ENCODE results near the gene C1S. TPM values are rescaled to one million over a fixed set of nuclear protein-coding genes. Genes with fewer than 3 reads are reported as not detected.

C1S gene
- total and polyA plus RNA-seq, 2 experiments from 2014 or later, result 4.9 to 9.7 TPM

DNA sequence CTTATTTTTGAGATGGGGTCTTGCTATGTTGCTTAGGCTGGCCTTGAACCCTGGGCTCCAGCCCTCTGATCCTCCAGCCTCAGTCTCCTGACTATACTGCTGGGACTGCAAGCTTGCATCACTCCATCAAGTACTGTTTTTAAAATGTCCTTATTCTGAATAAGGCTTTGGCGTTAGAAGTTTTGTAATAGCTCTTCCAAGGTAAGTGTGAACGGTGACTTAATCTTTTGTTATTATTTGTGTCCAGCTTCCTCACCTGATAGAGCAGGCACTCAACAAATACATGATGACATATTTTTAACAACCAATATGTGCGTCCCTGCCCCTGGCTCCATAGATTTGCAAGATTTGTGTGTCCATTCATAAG, 47.1 kb downstream of the C1S start:
- H3K27me3 ChIP-seq (ENCODE audit: insufficient read depth), result no peaks in the 10 kb centered on the region
- no peaks in the 10 kb centered on the region for H3F3A ChIP-seq (replicated peaks; ENCODE audit: low read depth)
- peak overlapping the region; percentile 91 for H3K4me2 ChIP-seq
- peaks cover 16% of the 10 kb centered on the region for H3K9me3 Mint-ChIP-seq
- H3K4me1 ChIP-seq (ENCODE audit: insufficient read depth), result peaks cover 12% of the 10 kb centered on the region
- peak overlapping the region; percentile 80; the same call in 1 of the 2 replicates for H3K27ac ChIP-seq (ENCODE audit: low read depth)
- DNase-seq (ENCODE audit: low spot score), result no peak
- H3K36me3 Mint-ChIP-seq (ENCODE audit: low read depth), result peaks cover 23% of the 10 kb centered on the region
- peaks cover 15% of the 10 kb centered on the region for H3K4me1 Mint-ChIP-seq
- peak overlapping the region; percentile 84 for H3K27ac Mint-ChIP-seq
- ATAC-seq, result no peak
- no peaks in the 10 kb centered on the region for H3K36me3 ChIP-seq (ENCODE audit: insufficient read depth)
- TF ChIP-seq STAT1 (IDR thresholded peaks at IDR 0.05; ENCODE audit: unreplicated experiment), result no peak
- no peak for TF ChIP-seq NANOG (IDR thresholded peaks at IDR 0.05; ENCODE audit: borderline replicate concordance)
- no peak for TF ChIP-seq ZNF114 (CRISPR knock-in tag; IDR thresholded peaks at IDR 0.05)
- H3K4me3 ChIP-seq, result peak overlapping the region; percentile 81
- no peaks in the 10 kb centered on the region; the same call in 1 of the 2 replicates for H4K20me1 ChIP-seq (replicated peaks; ENCODE audit: insufficient read depth)
- H3K79me2 ChIP-seq (replicated peaks; ENCODE audit: insufficient read depth), result peaks cover 14% of the 10 kb centered on the region; the same call in 1 of the 2 replicates
- no peaks in the 10 kb centered on the region for H3K9me2 ChIP-seq (ENCODE audit: insufficient read depth)
- peak overlapping the region; percentile 21; the same call in 1 of the 2 replicates for H2AFZ ChIP-seq
- H3K4me3 Mint-ChIP-seq, result peak overlapping the region; percentile 94
- peaks cover 17% of the 10 kb centered on the region for H3K27me3 Mint-ChIP-seq (ENCODE audit: insufficient read depth, low read depth, poor library complexity)

DNA sequence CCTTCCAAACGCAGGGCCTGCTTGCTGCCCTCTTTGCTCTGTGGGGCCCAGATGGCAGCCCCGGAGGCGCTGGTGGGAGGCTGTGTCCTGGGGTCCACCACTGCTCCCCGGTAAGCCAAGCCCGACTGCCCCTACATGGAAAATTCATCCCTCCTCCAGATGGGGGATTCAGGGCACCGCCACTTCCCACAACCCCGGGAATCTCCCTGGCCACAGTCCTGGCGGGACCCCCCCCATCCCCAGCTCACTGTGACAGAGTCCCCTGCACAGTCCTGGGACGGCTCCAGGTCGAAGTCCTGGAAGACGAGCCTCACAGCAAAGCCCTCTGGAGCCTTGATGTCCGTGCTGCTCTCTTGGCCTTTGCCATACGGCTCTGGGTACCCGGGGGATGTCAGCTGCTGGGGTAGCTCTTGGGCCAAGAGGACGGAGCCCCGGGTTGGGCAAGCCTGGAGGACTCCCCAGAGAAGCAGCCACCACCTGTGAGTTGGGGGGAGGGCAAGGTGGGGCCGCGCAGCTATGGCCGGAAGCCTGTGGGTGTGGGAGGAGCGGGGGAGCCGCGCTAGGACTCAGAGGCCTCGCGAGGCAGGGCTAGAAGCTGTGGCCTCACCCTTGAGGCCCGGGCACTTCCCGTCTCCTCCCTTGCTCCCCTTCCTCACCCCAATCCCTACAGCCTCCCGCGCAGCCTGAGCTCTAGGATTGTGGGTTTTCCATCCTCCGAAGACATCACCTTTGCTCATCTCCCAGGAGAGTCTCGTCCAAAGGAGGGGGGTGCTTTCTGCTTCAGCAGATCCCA, 47.7 kb downstream of the C1S start:
- Histone ChIP-seq H3K4me3 (peak overlapping the region; percentile 81), H3F3A (replicated peaks; ENCODE audit: low read depth) (no peaks in the 10 kb centered on the region), H4K20me1 (replicated peaks; ENCODE audit: insufficient read depth) (no peaks in the 10 kb centered on the region; the same call in 1 of the 2 replicates), H2AFZ (peak overlapping the region; percentile 21), H3K79me2 (replicated peaks; ENCODE audit: insufficient read depth) (peaks cover 14% of the 10 kb centered on the region; the same call in 1 of the 2 replicates), H3K4me2 (peak overlapping the region; percentile 91), H3K4me1 (ENCODE audit: insufficient read depth) (peaks cover 12% of the 10 kb centered on the region), H3K27me3 (ENCODE audit: insufficient read depth) (no peaks in the 10 kb centered on the region), H3K9me2 (ENCODE audit: insufficient read depth) (no peaks in the 10 kb centered on the region), H3K36me3 (ENCODE audit: insufficient read depth) (no peaks in the 10 kb centered on the region), H3K27ac (ENCODE audit: low read depth) (peak overlapping the region; percentile 80)
- Mint-ChIP-seq H3K4me1 (peaks cover 12% of the 10 kb centered on the region), H3K9me3 (peaks cover 16% of the 10 kb centered on the region), H3K4me3 (peak overlapping the region; percentile 94), H3K27me3 (ENCODE audit: insufficient read depth, low read depth, poor library complexity) (peaks cover 17% of the 10 kb centered on the region), H3K27ac (peak overlapping the region; percentile 94), H3K36me3 (ENCODE audit: low read depth) (peaks cover 23% of the 10 kb centered on the region)
- peak; percentile 46 for TF ChIP-seq POLR2AphosphoS5 (IDR thresholded peaks at IDR 0.05; ENCODE audit: low read depth)
- TF ChIP-seq NANOG (IDR thresholded peaks at IDR 0.05; ENCODE audit: borderline replicate concordance), result no peak
- DNase-seq (ENCODE audit: low spot score) (peak; percentile 92), ATAC-seq (peak; percentile 91)

DNA sequence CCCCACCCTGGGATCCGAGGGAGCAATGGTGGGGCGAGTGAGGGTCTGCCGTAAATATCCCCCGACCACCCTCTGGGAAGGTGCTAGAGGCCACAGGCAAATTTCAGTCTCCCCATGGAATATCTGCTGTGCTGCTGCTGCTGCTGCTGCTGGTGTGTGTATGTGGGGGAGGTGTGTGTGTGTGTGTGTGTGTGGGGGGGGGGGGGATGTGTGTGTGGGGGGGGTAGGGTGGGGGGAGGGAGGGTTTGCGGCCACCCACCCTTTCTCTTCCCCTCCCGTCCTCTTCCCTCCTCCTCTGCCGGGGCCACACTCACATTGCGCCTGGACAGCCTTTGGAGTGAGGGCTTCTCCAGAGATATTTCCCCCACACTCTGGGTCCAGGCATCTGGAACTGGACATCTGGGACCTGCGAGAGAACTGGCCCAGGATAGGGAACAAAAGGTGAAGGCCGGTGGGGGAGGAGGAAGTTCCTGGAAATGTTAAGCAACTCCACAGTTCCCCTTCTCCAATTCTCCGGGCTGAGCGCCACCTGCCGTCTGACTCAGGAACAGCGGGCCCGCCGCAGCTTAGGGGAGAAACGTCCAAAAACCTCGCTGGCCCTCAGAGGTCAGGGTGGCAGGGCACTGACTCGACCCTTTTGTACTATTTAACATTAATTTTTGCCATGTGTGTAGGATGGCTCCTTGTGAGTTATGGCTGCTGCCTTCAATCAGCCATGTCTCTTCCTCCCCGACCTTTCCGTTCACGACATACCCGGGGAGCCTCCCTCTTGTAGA, 48.5 kb downstream of the C1S start, which contains the start of gene C1RL:
Gene C1RL (minus strand): TSS at position 419 of the 776 bp plus-strand sequence. CDS start 34 bp downstream, at position 385.
- Mint-ChIP-seq H3K36me3 (ENCODE audit: low read depth) (peaks cover 23% of the 10 kb centered on the region), H3K27me3 (ENCODE audit: insufficient read depth, low read depth, poor library complexity) (peaks cover 20% of the 10 kb centered on the region), H3K4me1 (peaks cover 16% of the 10 kb centered on the region), H3K9me3 (peaks cover 16% of the 10 kb centered on the region), H3K27ac (peak within 1 kb of the TSS; percentile 94), H3K4me3 (peak within 1 kb of the TSS; percentile 94)
- peaks cover 14% of the 10 kb centered on the region; the same call in 1 of the 2 replicates for H3K79me2 ChIP-seq (replicated peaks; ENCODE audit: insufficient read depth)
- H3K36me3 ChIP-seq (ENCODE audit: insufficient read depth), result no peaks in the 10 kb centered on the region
- ATAC-seq (peak; percentile 63), DNase-seq (ENCODE audit: low spot score) (peak; percentile 92)
- peak within 1 kb of the TSS; percentile 81 for H3K4me3 ChIP-seq
- peak within 1 kb of the TSS; percentile 87 for H3K27ac ChIP-seq (ENCODE audit: low read depth)
- no peaks in the 10 kb centered on the region for H3F3A ChIP-seq (replicated peaks; ENCODE audit: low read depth)
- H2AFZ ChIP-seq, result peak within 1 kb of the TSS; percentile 21
- peak within 1 kb of the TSS; percentile 91 for H3K4me2 ChIP-seq
- peaks cover 12% of the 10 kb centered on the region for H3K4me1 ChIP-seq (ENCODE audit: insufficient read depth)
- no peaks in the 10 kb centered on the region for H3K9me2 ChIP-seq (ENCODE audit: insufficient read depth)
- H3K27me3 ChIP-seq (ENCODE audit: insufficient read depth), result no peaks in the 10 kb centered on the region
- no peaks in the 10 kb centered on the region; the same call in 1 of the 2 replicates for H4K20me1 ChIP-seq (replicated peaks; ENCODE audit: insufficient read depth)
- TF ChIP-seq, protein P1, sequence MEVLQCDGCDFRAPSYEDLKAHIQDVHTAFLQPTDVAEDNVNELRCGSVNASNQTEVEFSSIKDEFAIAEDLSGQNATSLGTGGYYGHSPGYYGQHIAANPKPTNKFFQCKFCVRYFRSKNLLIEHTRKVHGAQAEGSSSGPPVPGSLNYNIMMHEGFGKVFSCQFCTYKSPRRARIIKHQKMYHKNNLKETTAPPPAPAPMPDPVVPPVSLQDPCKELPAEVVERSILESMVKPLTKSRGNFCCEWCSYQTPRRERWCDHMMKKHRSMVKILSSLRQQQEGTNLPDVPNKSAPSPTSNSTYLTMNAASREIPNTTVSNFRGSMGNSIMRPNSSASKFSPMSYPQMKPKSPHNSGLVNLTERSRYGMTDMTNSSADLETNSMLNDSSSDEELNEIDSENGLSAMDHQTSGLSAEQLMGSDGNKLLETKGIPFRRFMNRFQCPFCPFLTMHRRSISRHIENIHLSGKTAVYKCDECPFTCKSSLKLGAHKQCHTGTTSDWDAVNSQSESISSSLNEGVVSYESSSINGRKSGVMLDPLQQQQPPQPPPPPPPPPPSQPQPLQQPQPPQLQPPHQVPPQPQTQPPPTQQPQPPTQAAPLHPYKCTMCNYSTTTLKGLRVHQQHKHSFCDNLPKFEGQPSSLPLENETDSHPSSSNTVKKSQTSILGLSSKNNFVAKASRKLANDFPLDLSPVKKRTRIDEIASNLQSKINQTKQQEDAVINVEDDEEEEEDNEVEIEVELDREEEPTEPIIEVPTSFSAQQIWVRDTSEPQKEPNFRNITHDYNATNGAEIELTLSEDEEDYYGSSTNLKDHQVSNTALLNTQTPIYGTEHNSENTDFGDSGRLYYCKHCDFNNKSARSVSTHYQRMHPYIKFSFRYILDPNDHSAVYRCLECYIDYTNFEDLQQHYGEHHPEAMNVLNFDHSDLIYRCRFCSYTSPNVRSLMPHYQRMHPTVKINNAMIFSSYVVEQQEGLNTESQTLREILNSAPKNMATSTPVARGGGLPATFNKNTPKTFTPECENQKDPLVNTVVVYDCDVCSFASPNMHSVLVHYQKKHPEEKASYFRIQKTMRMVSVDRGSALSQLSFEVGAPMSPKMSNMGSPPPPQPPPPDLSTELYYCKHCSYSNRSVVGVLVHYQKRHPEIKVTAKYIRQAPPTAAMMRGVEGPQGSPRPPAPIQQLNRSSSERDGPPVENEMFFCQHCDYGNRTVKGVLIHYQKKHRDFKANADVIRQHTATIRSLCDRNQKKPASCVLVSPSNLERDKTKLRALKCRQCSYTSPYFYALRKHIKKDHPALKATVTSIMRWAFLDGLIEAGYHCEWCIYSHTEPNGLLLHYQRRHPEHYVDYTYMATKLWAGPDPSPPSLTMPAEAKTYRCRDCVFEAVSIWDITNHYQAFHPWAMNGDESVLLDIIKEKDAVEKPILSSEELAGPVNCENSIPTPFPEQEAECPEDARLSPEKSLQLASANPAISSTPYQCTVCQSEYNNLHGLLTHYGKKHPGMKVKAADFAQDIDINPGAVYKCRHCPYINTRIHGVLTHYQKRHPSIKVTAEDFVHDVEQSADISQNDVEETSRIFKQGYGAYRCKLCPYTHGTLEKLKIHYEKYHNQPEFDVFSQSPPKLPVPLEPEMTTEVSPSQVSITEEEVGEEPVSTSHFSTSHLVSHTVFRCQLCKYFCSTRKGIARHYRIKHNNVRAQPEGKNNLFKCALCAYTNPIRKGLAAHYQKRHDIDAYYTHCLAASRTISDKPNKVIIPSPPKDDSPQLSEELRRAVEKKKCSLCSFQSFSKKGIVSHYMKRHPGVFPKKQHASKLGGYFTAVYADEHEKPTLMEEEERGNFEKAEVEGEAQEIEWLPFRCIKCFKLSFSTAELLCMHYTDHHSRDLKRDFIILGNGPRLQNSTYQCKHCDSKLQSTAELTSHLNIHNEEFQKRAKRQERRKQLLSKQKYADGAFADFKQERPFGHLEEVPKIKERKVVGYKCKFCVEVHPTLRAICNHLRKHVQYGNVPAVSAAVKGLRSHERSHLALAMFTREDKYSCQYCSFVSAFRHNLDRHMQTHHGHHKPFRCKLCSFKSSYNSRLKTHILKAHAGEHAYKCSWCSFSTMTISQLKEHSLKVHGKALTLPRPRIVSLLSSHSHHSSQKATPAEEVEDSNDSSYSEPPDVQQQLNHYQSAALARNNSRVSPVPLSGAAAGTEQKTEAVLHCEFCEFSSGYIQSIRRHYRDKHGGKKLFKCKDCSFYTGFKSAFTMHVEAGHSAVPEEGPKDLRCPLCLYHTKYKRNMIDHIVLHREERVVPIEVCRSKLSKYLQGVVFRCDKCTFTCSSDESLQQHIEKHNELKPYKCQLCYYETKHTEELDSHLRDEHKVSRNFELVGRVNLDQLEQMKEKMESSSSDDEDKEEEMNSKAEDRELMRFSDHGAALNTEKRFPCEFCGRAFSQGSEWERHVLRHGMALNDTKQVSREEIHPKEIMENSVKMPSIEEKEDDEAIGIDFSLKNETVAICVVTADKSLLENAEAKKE (CRISPR knock-in tag; IDR thresholded peaks at IDR 0.05), result no peak
- no peak for TF ChIP-seq EZH2phosphoT487 (IDR thresholded peaks at IDR 0.05; ENCODE audit: unreplicated experiment)
